NCI-H69 (cell line): ENCODE results near the gene CAMTA1.
A peak's percentile ranks its signal among the peaks of the same experiment; 100 is the strongest.
"Not testable (repeated sequence)": the region's sequence is repeated elsewhere in the genome, so short reads cannot be mapped to it uniquely, and the experiment has no call there.

ENCODE experiments used
- DNase-seq: peaks from one replicate; lab custom pipeline; 2025; lab: John Stamatoyannopoulos, UW

The CAMTA1 gene

GRCh38 chr1:7313826-7314225 lies 528.6 kb downstream of the CAMTA1 start:
- no peak for DNase-seq

- DNase-seq, result no peak
These were observed 530.1 kb downstream of the CAMTA1 start for GRCh38 chr1:7315316-7315715.

- no peak for DNase-seq
These were observed 530.7 kb downstream of the CAMTA1 start for GRCh38 chr1:7315946-7316345.

- no peak for DNase-seq
These were observed 532.6 kb downstream of the CAMTA1 start for GRCh38 chr1:7317888-7318287.

GRCh38 chr1:7319196-7319595 lies 533.9 kb downstream of the CAMTA1 start:
- DNase-seq, result no peak

GRCh38 chr1:7320661-7321060 lies 535.4 kb downstream of the CAMTA1 start:
- DNase-seq, result no peak

GRCh38 chr1:7322283-7322785 lies 537.1 kb downstream of the CAMTA1 start:
- no peak for DNase-seq

- DNase-seq, result no peak
These were observed 537.7 kb downstream of the CAMTA1 start for GRCh38 chr1:7322912-7323311.

- DNase-seq, result no peak
These were observed 540.0 kb downstream of the CAMTA1 start for GRCh38 chr1:7325254-7325653.

GRCh38 chr1:7326366-7326765 lies 541.1 kb downstream of the CAMTA1 start:
- no peak for DNase-seq

GRCh38 chr1:7327849-7328248 lies 542.6 kb downstream of the CAMTA1 start:
- no peak for DNase-seq

GRCh38 chr1:7329868-7330615 lies 544.8 kb downstream of the CAMTA1 start:
- DNase-seq, result no peak

- not testable (repeated sequence) for DNase-seq
These were observed 545.5 kb downstream of the CAMTA1 start for GRCh38 chr1:7330726-7331125.

GRCh38 chr1:7331926-7332535 lies 546.8 kb downstream of the CAMTA1 start:
- DNase-seq, result no peak

- no peak for DNase-seq
These were observed 547.8 kb downstream of the CAMTA1 start for GRCh38 chr1:7333094-7333493.

- no peak for DNase-seq
These were observed 548.4 kb downstream of the CAMTA1 start for GRCh38 chr1:7333620-7334019.

GRCh38 chr1:7334475-7335035 lies 549.3 kb downstream of the CAMTA1 start:
- peak; percentile 93 for DNase-seq

GRCh38 chr1:7335224-7335879 lies 550.1 kb downstream of the CAMTA1 start:
- peak; percentile 61 for DNase-seq

- DNase-seq, result no peak
These were observed 553.2 kb downstream of the CAMTA1 start for GRCh38 chr1:7338439-7338838.

- no peak for DNase-seq
These were observed 553.8 kb downstream of the CAMTA1 start for GRCh38 chr1:7339014-7339413.

GRCh38 chr1:7339953-7340352 lies 554.7 kb downstream of the CAMTA1 start:
- peak; percentile 79 for DNase-seq

- peak; percentile 74 for DNase-seq
These were observed 556.1 kb downstream of the CAMTA1 start for GRCh38 chr1:7341145-7341905.
